HEK293 (cell line): Measurements from ENCODE around the gene DLG1.
A peak's percentile ranks its signal among the peaks of the same experiment; 100 is the strongest.

Experiments
- CTCF ChIA-PET: fragments of 350-600 bp; formaldehyde crosslinking; extraction: SDS; loops from one replicate; lab custom pipeline; 2021; ENCODE audit warnings: antibody characterized with exemption; lab: Yijun Ruan, JAX
- POLR2A ChIA-PET: fragments of 300-600 bp; formaldehyde crosslinking; extraction: SDS; loops from one replicate; lab custom pipeline; 2020; ENCODE audit warnings: antibody characterized with exemption, inconsistent platforms; lab: Yijun Ruan, JAX
- H3K27ac ChIP-seq: fragments of 200-500 bp; sonication (Bioruptor generic); 2 replicates; pipeline ENCODE4 v1.5.1; 2014; ENCODE audit warnings: low read depth, low read length, control low read depth, inconsistent platforms; ENCODE audit errors: extremely low read depth
- H3K36me3 ChIP-seq, 2 experiments: fragments of 200-500 bp in 1 of 2; sonication (Bioruptor generic) in 1 of 2; 1 replicate in 1 of 2; 2 replicates in 1 of 2; pipeline ENCODE4 v1.5.1; 2014 to 2017; ENCODE audit warnings: inconsistent platforms in 2 of 2, low read length in 2 of 2; ENCODE audit not compliant: control insufficient read depth in 2 of 2, insufficient read depth in 1 of 2
- H3K4me1 ChIP-seq: fragments of 200-500 bp; sonication (Bioruptor generic); 2 replicates; pipeline ENCODE4 v1.5.1; 2014; ENCODE audit warnings: mild to moderate bottlenecking, low read length, inconsistent platforms; ENCODE audit not compliant: control insufficient read depth, insufficient read depth
- H3K4me3 ChIP-seq: 2 replicates; pipeline ENCODE4 v1.5.1; 2011; ENCODE audit warnings: low read depth, mild to moderate bottlenecking, control low read depth, low read length, moderate library complexity
- H3K9me3 ChIP-seq: fragments of 200-500 bp; sonication (Bioruptor generic); 2 replicates; pipeline ENCODE4 v1.5.1; 2014; ENCODE audit warnings: low read depth, low read length, inconsistent platforms; ENCODE audit not compliant: control insufficient read depth, insufficient read depth
- MYNN ChIP-seq: fragments of 450-650 bp; formaldehyde crosslinking; IDR thresholded peaks from 2 replicates; pipeline ENCODE4 v1.5.1; 2016; ENCODE audit warnings: missing biosample characterization, missing genetic modification characterization, borderline replicate concordance
- PRDM1 ChIP-seq: fragments of 450-650 bp; formaldehyde crosslinking; IDR thresholded peaks from 2 replicates; pipeline ENCODE4; 2016; ENCODE audit warnings: missing biosample characterization, missing genetic modification characterization
- SCRT2 ChIP-seq: fragments of 450-650 bp; formaldehyde crosslinking; IDR thresholded peaks from 2 replicates; pipeline ENCODE4 v1.5.1; 2016; ENCODE audit warnings: missing biosample characterization, missing genetic modification characterization
- SETDB1 ChIP-seq: IDR thresholded peaks from one replicate; pipeline ENCODE4 v1.6.1; 2017; ENCODE audit warnings: mild to moderate bottlenecking, low read length, moderate library complexity, mixed read lengths; ENCODE audit not compliant: insufficient read length
- ZNF133 ChIP-seq: fragments of 450-650 bp; formaldehyde crosslinking; IDR thresholded peaks from 2 replicates; pipeline ENCODE4 v1.5.1; 2016; ENCODE audit warnings: missing biosample characterization, missing genetic modification characterization
- ZNF548 ChIP-seq: fragments of 450-650 bp; formaldehyde crosslinking; IDR thresholded peaks from 2 replicates; pipeline ENCODE4 v1.5.1; 2016; ENCODE audit warnings: missing biosample characterization, missing genetic modification characterization
- ZNF558 ChIP-seq: fragments of 450-650 bp; formaldehyde crosslinking; IDR thresholded peaks from 2 replicates; pipeline ENCODE4 v1.5.1; 2016; ENCODE audit warnings: missing biosample characterization, missing genetic modification characterization
- ZNF654 ChIP-seq: fragments of 450-650 bp; formaldehyde crosslinking; IDR thresholded peaks from 2 replicates; pipeline ENCODE4 v1.5.1; 2016; ENCODE audit warnings: low read depth, missing biosample characterization, missing genetic modification characterization
- ZNF664 ChIP-seq: fragments of 450-650 bp; formaldehyde crosslinking; IDR thresholded peaks from 2 replicates; pipeline ENCODE4 v1.5.1; 2016; ENCODE audit warnings: missing biosample characterization, missing genetic modification characterization
- ZNF670 ChIP-seq: fragments of 450-650 bp; formaldehyde crosslinking; IDR thresholded peaks from 2 replicates; pipeline ENCODE4 v1.5.1; 2016; ENCODE audit warnings: missing biosample characterization, missing genetic modification characterization, low read depth
- ZNF830 ChIP-seq: fragments of 450-650 bp; IDR thresholded peaks from 2 replicates; pipeline ENCODE4 v1.5.0; 2018; ENCODE audit warnings: missing biosample characterization, missing genetic modification characterization, low read depth, mild to moderate bottlenecking, moderate library complexity
- ZSCAN23 ChIP-seq: fragments of 450-650 bp; formaldehyde crosslinking; IDR thresholded peaks from 2 replicates; pipeline ENCODE4 v1.5.1; 2016; ENCODE audit warnings: missing biosample characterization, missing genetic modification characterization
- ZSCAN30 ChIP-seq: fragments of 450-650 bp; IDR thresholded peaks from 2 replicates; pipeline ENCODE4 v1.5.1; 2018; ENCODE audit warnings: missing biosample characterization, mild to moderate bottlenecking, missing genetic modification characterization, moderate library complexity
- TF ChIP-seq, protein P1 (sequence below): fragments of 450-650 bp; formaldehyde crosslinking; IDR thresholded peaks from 2 replicates; pipeline ENCODE4 v1.5.1; 2016; ENCODE audit warnings: missing biosample characterization, missing genetic modification characterization

The DLG1 gene

DNA sequence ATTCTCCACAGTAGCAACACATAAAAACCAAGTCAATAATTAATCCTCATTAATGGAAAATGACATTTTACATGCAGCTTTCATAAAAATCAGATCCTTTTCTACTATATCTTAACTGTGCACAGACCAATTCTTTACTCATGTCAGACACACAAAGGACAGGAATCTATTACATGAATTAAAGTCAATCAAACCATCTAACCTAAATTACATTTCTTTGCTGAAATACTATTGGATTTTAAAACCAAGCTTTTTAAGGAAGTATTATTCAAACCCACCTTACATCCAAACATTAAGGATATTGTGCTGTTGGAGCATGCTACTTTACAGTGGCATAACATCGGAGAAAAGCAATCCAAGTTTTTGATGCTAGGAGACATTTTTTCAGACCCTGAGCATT is 72.8 kb downstream of the DLG1 start:
- CTCF ChIA-PET, result interaction anchor here (0.6 to 2.0 kb wide), 5 partner anchors 14 to 284 kb away, joined by 3 to 14 read pairs (median 4); no protein-coding TSS in a partner anchor
- Histone ChIP-seq H3K4me1 (no peaks in the 10 kb centered on the region; the same call in 1 of the 2 replicates), H3K27ac (no peak overlapping the region), H3K9me3 (no peaks in the 10 kb centered on the region), H3K4me3 (no peak overlapping the region), H3K36me3 (no peaks in the 10 kb centered on the region)
- POLR2A ChIA-PET, result no interaction called here
- TF ChIP-seq SCRT2 (tag by site-specific recombination) (no peak), ZNF664 (tag by site-specific recombination) (peak; percentile 95)

DNA sequence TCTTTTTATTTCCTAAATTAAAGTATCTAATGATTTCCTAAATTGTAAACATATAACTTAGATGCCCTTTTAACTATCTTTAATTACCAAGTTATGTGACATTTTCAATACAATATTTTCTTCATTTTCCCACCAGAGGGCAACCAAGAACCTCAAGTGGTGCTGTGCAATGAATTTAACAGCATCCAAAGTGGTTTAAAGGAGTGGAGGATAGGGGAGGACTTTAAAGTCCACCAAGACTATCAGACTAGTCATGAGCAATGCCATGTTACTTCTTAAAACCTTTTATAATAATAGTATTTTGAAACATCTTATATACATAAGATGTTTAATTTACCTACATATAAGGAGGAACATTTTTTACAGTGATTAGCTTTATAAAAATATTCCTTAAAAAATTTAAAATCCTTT is 74.4 kb downstream of the DLG1 start:
- no peak overlapping the region for H3K27ac ChIP-seq
- no peak for TF ChIP-seq SETDB1
- TF ChIP-seq ZNF670 (tag by site-specific recombination), result no peak
- no peak for TF ChIP-seq ZNF830
- peak; percentile 64 for TF ChIP-seq ZNF654 (tag by site-specific recombination)
- H3K4me1 ChIP-seq, result no peaks in the 10 kb centered on the region; the same call in 1 of the 2 replicates
- H3K9me3 ChIP-seq, result no peaks in the 10 kb centered on the region
- no peaks in the 10 kb centered on the region for H3K36me3 ChIP-seq
- CTCF ChIA-PET, result interaction anchor here (0.7 to 2.4 kb wide), 7 partner anchors 11 to 292 kb away, joined by 3 to 14 read pairs (median 5); no protein-coding TSS in a partner anchor
- H3K4me3 ChIP-seq, result no peak overlapping the region
- POLR2A ChIA-PET, result no interaction called here

DNA sequence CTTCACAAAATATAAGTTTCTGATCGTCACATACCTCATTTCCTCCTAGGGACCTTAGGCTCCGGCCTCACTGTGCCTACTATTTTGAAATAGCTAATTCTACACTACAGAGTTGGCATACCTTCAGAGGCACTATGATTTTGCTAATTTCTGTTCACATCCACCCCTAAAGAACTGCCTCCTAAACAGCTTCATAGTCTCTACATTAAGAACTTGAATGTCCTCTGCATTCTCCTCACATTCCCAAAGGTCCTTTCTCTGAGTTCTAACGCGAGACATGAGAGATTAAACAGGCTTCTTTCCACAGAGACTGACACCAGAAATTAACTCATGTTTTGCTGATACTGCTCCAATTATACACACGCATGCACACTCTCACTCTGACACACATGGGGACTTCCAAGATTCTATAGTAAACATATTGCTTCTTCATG is 75.5 kb downstream of the DLG1 start:
- H3K36me3 ChIP-seq, result no peaks in the 10 kb centered on the region
- peak; percentile 91 for TF ChIP-seq ZNF133 (tag by site-specific recombination)
- TF ChIP-seq ZSCAN23 (tag by site-specific recombination), result no peak
- peak; percentile 99 for TF ChIP-seq MYNN (tag by site-specific recombination)
- H3K27ac ChIP-seq, result no peak overlapping the region
- H3K4me3 ChIP-seq, result no peak overlapping the region
- H3K4me1 ChIP-seq, result no peaks in the 10 kb centered on the region; the same call in 1 of the 2 replicates
- POLR2A ChIA-PET, result no interaction called here
- CTCF ChIA-PET, result interaction anchor here (0.8 to 2.4 kb wide), 3 partner anchors 34 to 287 kb away, joined by 3 to 8 read pairs (median 7); no protein-coding TSS in a partner anchor
- H3K9me3 ChIP-seq, result no peaks in the 10 kb centered on the region

DNA sequence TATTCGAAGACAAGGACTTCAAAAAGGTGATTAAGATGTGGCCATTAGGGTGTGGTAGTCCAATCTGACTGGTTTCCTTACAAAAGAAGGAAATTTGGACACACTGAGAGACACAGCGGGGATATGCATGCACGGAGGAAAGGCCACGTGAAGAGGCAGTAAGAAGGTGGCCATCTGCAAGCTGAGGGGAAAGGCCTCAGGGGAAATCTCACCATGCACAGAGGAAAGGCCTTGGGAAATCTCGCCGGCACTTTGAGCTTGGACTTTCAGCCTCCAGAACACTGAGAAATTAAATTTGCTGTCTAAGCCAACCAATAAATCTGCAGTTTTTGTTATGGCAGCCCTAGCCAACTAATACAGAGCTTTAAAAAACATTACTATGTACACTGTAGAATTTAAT is 78.8 kb downstream of the DLG1 start:
- Histone ChIP-seq H3K4me1 (no peaks in the 10 kb centered on the region), H3K9me3 (no peaks in the 10 kb centered on the region), H3K4me3 (no peak overlapping the region), H3K36me3 (no peaks in the 10 kb centered on the region), H3K27ac (no peak overlapping the region)
- CTCF ChIA-PET, result no interaction called here
- POLR2A ChIA-PET, result no interaction called here
- TF ChIP-seq, protein P1, sequence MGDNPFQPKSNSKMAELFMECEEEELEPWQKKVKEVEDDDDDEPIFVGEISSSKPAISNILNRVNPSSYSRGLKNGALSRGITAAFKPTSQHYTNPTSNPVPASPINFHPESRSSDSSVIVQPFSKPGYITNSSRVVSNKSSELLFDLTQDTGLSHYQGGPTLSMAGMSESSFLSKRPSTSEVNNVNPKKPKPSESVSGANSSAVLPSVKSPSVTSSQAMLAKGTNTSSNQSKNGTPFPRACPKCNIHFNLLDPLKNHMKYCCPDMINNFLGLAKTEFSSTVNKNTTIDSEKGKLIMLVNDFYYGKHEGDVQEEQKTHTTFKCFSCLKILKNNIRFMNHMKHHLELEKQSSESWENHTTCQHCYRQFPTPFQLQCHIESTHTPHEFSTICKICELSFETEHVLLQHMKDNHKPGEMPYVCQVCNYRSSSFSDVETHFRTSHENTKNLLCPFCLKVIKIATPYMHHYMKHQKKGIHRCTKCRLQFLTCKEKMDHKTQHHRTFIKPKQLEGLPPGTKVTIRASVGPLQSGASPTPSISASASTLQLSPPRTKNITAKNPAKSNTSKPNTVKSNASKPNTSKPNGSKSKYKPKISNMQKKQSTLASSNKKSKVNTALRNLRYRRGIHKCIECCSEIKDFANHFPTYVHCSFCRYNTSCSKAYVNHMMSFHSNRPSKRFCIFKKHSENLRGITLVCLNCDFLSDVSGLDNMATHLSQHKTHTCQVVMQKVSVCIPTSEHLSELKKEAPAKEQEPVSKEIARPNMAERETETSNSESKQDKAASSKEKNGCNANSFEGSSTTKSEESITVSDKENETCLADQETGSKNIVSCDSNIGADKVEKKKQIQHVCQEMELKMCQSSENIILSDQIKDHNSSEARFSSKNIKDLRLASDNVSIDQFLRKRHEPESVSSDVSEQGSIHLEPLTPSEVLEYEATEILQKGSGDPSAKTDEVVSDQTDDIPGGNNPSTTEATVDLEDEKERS (tag by site-specific recombination), result no peak
- TF ChIP-seq ZNF548 (tag by site-specific recombination) (no peak), PRDM1 (tag by site-specific recombination) (no peak), ZNF558 (tag by site-specific recombination) (no peak), ZSCAN30 (tag by site-specific recombination) (no peak)
